HepG2 (cell line): ENCODE results near the gene LAMA1.

Experiments
- CTCF ChIP-seq: sonication (generic); formaldehyde crosslinking; IDR thresholded peaks from 2 replicates; pipeline ENCODE4 v1.5.0; 2020; ENCODE audit warnings: mild to moderate bottlenecking, missing genetic modification reagents, moderate library complexity
- EP300 ChIP-seq, 3 experiments: sonication (generic) in 1 of 3; formaldehyde crosslinking in 1 of 3; IDR thresholded peaks; 2 replicates each; pipeline versions ENCODE4 v1.5.1 to v1.6.1; 2011 to 2020; ENCODE audit warnings: low read depth in 2 of 3, low read length in 2 of 3, borderline replicate concordance in 1 of 3, improper control_type of control experiment in 1 of 3, mild to moderate bottlenecking in 1 of 3, missing genetic modification reagents in 1 of 3, moderate library complexity in 1 of 3
- GTF2F1 ChIP-seq: fragments of 150-350 bp; IDR thresholded peaks from 2 replicates; pipeline ENCODE4 v1.6.1; 2014; ENCODE audit warnings: low read length
- NFE2L1 ChIP-seq: sonication (generic); formaldehyde crosslinking; IDR thresholded peaks from 2 replicates; pipeline ENCODE4 v1.4.0; 2020; ENCODE audit warnings: missing genetic modification reagents, mild to moderate bottlenecking, borderline replicate concordance
- RAD21 ChIP-seq: fragments of 450-650 bp; formaldehyde crosslinking; IDR thresholded peaks from 2 replicates; pipeline ENCODE4 v1.5.0; 2020; ENCODE audit warnings: mild to moderate bottlenecking
- ZBTB8A ChIP-seq: sonication (generic); formaldehyde crosslinking; IDR thresholded peaks from 2 replicates; pipeline ENCODE4 v1.4.0; 2020; ENCODE audit warnings: mild to moderate bottlenecking, low read depth, missing genetic modification reagents, borderline replicate concordance

GRCh38 chr18:7133181-7133580, 15.6 kb upstream of the LAMA1 start:
- TF ChIP-seq CTCF (CRISPR knock-in tag) (no peak), EP300 (IDR thresholded peaks at IDR 0.05; ENCODE audit: low read depth in 2 of 2, low read length in 2 of 2) (no peak), EP300 (CRISPR knock-in tag; IDR thresholded peaks at IDR 0.05; ENCODE audit: borderline replicate concordance) (no peak), RAD21 (CRISPR knock-in tag) (no peak), NFE2L1 (CRISPR knock-in tag) (no peak), GTF2F1 (no peak), ZBTB8A (CRISPR knock-in tag) (no peak)
